Measurements from ENCODE around the gene HTRA1.

Gene HTRA1

DNA sequence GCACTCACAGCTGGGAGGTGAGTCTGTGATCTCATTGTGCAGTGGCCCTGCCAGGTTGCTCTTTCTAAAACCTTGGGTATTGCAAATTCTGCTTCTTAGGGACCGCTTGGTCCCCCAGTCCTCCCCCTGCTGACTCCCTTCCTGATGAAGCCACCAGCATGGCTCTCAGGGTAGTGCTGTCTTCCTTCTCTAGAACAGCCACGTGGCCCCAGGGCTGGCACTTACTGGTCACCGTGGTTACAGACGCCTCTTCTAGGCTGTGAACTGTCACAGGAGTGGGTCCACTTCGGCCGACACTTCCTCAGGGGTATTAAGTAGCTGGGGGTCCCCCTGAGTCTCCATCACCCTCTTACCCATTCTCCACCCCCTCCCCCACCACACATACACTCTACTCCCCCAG, 2.7 kb upstream of the HTRA1 start:
- Histone ChIP-seq H3K4me1 (ENCODE audit: control insufficient read depth in 1 of 2, insufficient read depth in 2 of 2, low read length in 2 of 2) (peaks cover 9 to 18% of the 10 kb centered on the region in 2 experiments), H2AK5ac (ENCODE audit: low read length) (no peak overlapping the region), H3K79me1 (ENCODE audit: low read length) (peaks cover 10% of the 10 kb centered on the region), H2BK120ac (ENCODE audit: insufficient read depth, low read length, poor library complexity) (no peak overlapping the region), H3K4me3 (ENCODE audit: low read depth, low read length) (no peak overlapping the region), H3K14ac (ENCODE audit: low read length) (no peak overlapping the region), H3K23ac (ENCODE audit: low read length) (no peak overlapping the region), H3K36me3 (ENCODE audit: control insufficient read depth in 1 of 2, insufficient read depth in 2 of 2, low read length in 2 of 2) (peaks cover 0 to 3% of the 10 kb centered on the region in 2 experiments), H3K27ac (ENCODE audit: low read depth, low read length) (no peak overlapping the region), H4K12ac (ENCODE audit: low read depth, low read length) (no peak overlapping the region), H3K4ac (ENCODE audit: low read depth, low read length) (no peak overlapping the region), H4K91ac (ENCODE audit: low read depth, low read length) (no peak overlapping the region), H2BK12ac (ENCODE audit: low read length) (no peak overlapping the region), H3K79me2 (ENCODE audit: control insufficient read depth, insufficient read depth, low read length, poor library complexity) (peaks cover 4% of the 10 kb centered on the region), H4K8ac (ENCODE audit: low read depth, low read length) (no peak overlapping the region), H3K9ac (ENCODE audit: low read length) (no peak overlapping the region), H3K9me3 (ENCODE audit: insufficient read depth, low read depth, low read length) (peaks cover 7% of the 10 kb centered on the region), H2BK5ac (ENCODE audit: low read depth, low read length, poor library complexity) (no peak overlapping the region), H3K4me2 (ENCODE audit: low read length) (no peak overlapping the region), H3K27me3 (ENCODE audit: insufficient read depth, low read length) (peaks cover 34% of the 10 kb centered on the region), H3K18ac (ENCODE audit: low read length) (no peak overlapping the region), H2AFZ (ENCODE audit: insufficient read depth, low read length, poor library complexity) (no peak overlapping the region)
- no peak for DNase-seq
- no CpG with 5 or more reads among the region's 6 CpGs for WGBS (ENCODE audit: extremely low coverage, insufficient coverage, insufficient read length)

DNA sequence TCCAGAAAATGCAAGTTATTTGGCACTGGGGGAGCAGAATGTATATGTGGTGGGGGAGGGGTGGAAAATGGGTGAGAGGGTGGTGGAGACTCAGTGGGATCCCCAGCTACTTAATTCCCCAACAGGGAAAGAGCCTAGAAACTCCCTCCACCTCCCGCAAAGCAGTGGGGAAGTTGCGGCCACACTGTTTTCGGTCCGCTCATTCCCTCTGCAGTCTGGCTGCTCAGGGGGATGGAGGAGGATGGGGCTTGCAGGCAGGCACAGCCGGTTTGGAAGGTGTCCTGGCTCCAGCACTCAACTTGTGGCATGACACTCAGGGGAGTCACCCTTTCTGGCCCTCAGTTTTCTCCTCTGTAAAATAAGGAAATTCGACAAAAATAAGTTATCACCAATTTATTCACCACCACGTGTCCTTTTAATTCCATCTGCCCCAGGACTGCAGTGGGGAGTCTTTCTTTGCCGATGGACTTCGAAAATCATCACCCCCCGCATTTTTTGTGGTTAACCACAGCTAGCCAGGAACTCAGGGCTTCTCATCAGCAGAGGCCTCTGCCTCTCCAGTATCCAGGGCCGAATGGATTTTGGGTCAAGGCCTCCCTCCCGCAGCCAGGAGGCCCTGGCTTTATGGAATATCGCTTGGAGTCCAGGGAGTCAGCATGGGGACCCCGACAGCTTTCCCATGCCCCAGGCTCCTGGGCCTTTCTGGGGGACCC, 1.6 kb upstream of the HTRA1 start:
- Histone ChIP-seq H2BK5ac (ENCODE audit: low read depth, low read length, poor library complexity) (no peak overlapping the region), H2AK5ac (ENCODE audit: low read length) (no peak overlapping the region), H3K14ac (ENCODE audit: low read length) (peak overlapping the region; percentile 26), H2BK120ac (ENCODE audit: insufficient read depth, low read length, poor library complexity) (no peak overlapping the region), H2AFZ (ENCODE audit: insufficient read depth, low read length, poor library complexity) (no peak overlapping the region), H3K27me3 (ENCODE audit: insufficient read depth, low read length) (peaks cover 37% of the 10 kb centered on the region), H3K79me1 (ENCODE audit: low read length) (peaks cover 10% of the 10 kb centered on the region), H3K4me1 (ENCODE audit: control insufficient read depth in 1 of 2, insufficient read depth in 2 of 2, low read length in 2 of 2) (peaks cover 14 to 24% of the 10 kb centered on the region in 2 experiments), H3K18ac (ENCODE audit: low read length) (no peak overlapping the region), H2BK12ac (ENCODE audit: low read length) (no peak overlapping the region), H3K27ac (ENCODE audit: low read depth, low read length) (no peak overlapping the region), H3K9me3 (ENCODE audit: insufficient read depth, low read depth, low read length) (peaks cover 10% of the 10 kb centered on the region), H3K4ac (ENCODE audit: low read depth, low read length) (no peak overlapping the region), H3K79me2 (ENCODE audit: control insufficient read depth, insufficient read depth, low read length, poor library complexity) (peaks cover 4% of the 10 kb centered on the region), H3K4me2 (ENCODE audit: low read length) (no peak overlapping the region), H3K23ac (ENCODE audit: low read length) (no peak overlapping the region), H3K9ac (ENCODE audit: low read length) (no peak overlapping the region), H4K8ac (ENCODE audit: low read depth, low read length) (no peak overlapping the region), H4K91ac (ENCODE audit: low read depth, low read length) (no peak overlapping the region), H3K4me3 (ENCODE audit: low read depth, low read length) (no peak overlapping the region), H3K36me3 (ENCODE audit: control insufficient read depth in 1 of 2, insufficient read depth in 2 of 2, low read length in 2 of 2) (peaks cover 0 to 4% of the 10 kb centered on the region in 2 experiments), H4K12ac (ENCODE audit: low read depth, low read length) (no peak overlapping the region)
- no peak for DNase-seq
- no CpG with 5 or more reads among the region's 14 CpGs for WGBS (ENCODE audit: extremely low coverage, insufficient coverage, insufficient read length)

DNA sequence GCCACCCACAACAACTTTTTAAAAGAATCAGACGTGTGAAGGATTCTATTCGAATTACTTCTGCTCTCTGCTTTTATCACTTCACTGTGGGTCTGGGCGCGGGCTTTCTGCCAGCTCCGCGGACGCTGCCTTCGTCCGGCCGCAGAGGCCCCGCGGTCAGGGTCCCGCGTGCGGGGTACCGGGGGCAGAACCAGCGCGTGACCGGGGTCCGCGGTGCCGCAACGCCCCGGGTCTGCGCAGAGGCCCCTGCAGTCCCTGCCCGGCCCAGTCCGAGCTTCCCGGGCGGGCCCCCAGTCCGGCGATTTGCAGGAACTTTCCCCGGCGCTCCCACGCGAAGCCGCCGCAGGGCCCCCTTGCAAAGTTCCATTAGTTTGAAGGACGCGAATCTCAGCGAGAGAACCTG, 461 bp upstream of the HTRA1 start:
- H2BK5ac ChIP-seq (ENCODE audit: low read depth, low read length, poor library complexity) = peak overlapping the region; percentile 19

DNA sequence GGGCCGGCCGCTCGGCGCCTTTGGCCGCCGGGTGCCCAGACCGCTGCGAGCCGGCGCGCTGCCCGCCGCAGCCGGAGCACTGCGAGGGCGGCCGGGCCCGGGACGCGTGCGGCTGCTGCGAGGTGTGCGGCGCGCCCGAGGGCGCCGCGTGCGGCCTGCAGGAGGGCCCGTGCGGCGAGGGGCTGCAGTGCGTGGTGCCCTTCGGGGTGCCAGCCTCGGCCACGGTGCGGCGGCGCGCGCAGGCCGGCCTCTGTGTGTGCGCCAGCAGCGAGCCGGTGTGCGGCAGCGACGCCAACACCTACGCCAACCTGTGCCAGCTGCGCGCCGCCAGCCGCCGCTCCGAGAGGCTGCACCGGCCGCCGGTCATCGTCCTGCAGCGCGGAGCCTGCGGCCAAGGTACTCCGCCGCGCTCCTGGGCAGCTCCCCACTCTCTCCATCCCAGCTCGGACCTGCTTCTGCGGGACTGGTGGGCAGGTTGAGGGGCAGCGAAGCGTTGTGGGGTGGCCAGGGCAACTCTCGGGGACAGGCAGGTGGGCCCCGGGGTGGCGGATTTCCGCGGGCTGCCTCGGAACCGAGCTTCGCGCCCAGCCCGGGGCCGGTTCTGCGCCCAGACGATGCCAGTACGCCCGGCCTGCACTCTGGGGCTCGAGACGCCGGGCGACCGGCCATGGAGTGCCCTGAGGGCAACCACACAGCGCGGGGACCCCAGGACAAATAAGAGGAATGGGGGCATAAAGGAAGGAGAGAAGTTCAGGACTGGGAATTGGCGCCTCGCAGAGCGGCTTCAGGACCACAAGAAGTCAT, 578 bp downstream of the HTRA1 start:
- H2AK5ac ChIP-seq (ENCODE audit: low read length) = no peak overlapping the region
- no peak overlapping the region for H3K4ac ChIP-seq (ENCODE audit: low read depth, low read length)
- no CpG with 5 or more reads among the region's 95 CpGs for WGBS (ENCODE audit: extremely low coverage, insufficient coverage, insufficient read length)
- H4K12ac ChIP-seq (ENCODE audit: low read depth, low read length) = no peak overlapping the region
- no peak overlapping the region for H3K27ac ChIP-seq (ENCODE audit: low read depth, low read length)
- peak overlapping the region; percentile 66 for H3K9ac ChIP-seq (ENCODE audit: low read length)
- peak overlapping the region; percentile 20 for H4K8ac ChIP-seq (ENCODE audit: low read depth, low read length)
- peaks cover 14 to 24% of the 10 kb centered on the region in 2 experiments for H3K4me1 ChIP-seq (ENCODE audit: control insufficient read depth in 1 of 2, insufficient read depth in 2 of 2, low read length in 2 of 2)
- H3K79me2 ChIP-seq (ENCODE audit: control insufficient read depth, insufficient read depth, low read length, poor library complexity) = peaks cover 4% of the 10 kb centered on the region
- peak overlapping the region; percentile 4 for H3K14ac ChIP-seq (ENCODE audit: low read length)
- peak overlapping the region; percentile 73 for H3K4me3 ChIP-seq (ENCODE audit: low read depth, low read length)
- H3K18ac ChIP-seq (ENCODE audit: low read length) = peak overlapping the region; percentile 23
- peak overlapping the region; percentile 67 for H3K4me2 ChIP-seq (ENCODE audit: low read length)
- H3K9me3 ChIP-seq (ENCODE audit: insufficient read depth, low read depth, low read length) = peaks cover 10% of the 10 kb centered on the region
- H3K79me1 ChIP-seq (ENCODE audit: low read length) = peaks cover 10% of the 10 kb centered on the region
- H2AFZ ChIP-seq (ENCODE audit: insufficient read depth, low read length, poor library complexity) = peak overlapping the region; percentile 6
- H2BK5ac ChIP-seq (ENCODE audit: low read depth, low read length, poor library complexity) = no peak overlapping the region
- peaks cover 37% of the 10 kb centered on the region for H3K27me3 ChIP-seq (ENCODE audit: insufficient read depth, low read length)
- no peak overlapping the region for H3K23ac ChIP-seq (ENCODE audit: low read length)
- peak overlapping the region; percentile 2 for H2BK120ac ChIP-seq (ENCODE audit: insufficient read depth, low read length, poor library complexity)
- peak overlapping the region; percentile 77 for H4K91ac ChIP-seq (ENCODE audit: low read depth, low read length)
- peaks cover 0 to 6% of the 10 kb centered on the region in 2 experiments for H3K36me3 ChIP-seq (ENCODE audit: control insufficient read depth in 1 of 2, insufficient read depth in 2 of 2, low read length in 2 of 2)
- DNase-seq = no peak
- peak overlapping the region; percentile 5 for H2BK12ac ChIP-seq (ENCODE audit: low read length)

More for the DNA sequence above, 461 bp upstream of the HTRA1 start:
- Histone ChIP-seq H4K12ac (ENCODE audit: low read depth, low read length) (peak overlapping the region; percentile 44), H2BK120ac (ENCODE audit: insufficient read depth, low read length, poor library complexity) (peak overlapping the region; percentile 52), H3K14ac (ENCODE audit: low read length) (peak overlapping the region; percentile 80), H3K36me3 (ENCODE audit: control insufficient read depth in 1 of 2, insufficient read depth in 2 of 2, low read length in 2 of 2) (peaks cover 0 to 6% of the 10 kb centered on the region in 2 experiments), H3K4me3 (ENCODE audit: low read depth, low read length) (peak overlapping the region; percentile 73), H3K4ac (ENCODE audit: low read depth, low read length) (peak overlapping the region; percentile 28), H3K27me3 (ENCODE audit: insufficient read depth, low read length) (peaks cover 37% of the 10 kb centered on the region), H3K79me2 (ENCODE audit: control insufficient read depth, insufficient read depth, low read length, poor library complexity) (peaks cover 4% of the 10 kb centered on the region), H4K8ac (ENCODE audit: low read depth, low read length) (peak overlapping the region; percentile 78), H3K4me1 (ENCODE audit: control insufficient read depth in 1 of 2, insufficient read depth in 2 of 2, low read length in 2 of 2) (peaks cover 14 to 24% of the 10 kb centered on the region in 2 experiments), H3K4me2 (ENCODE audit: low read length) (peak overlapping the region; percentile 67), H3K18ac (ENCODE audit: low read length) (peak overlapping the region; percentile 17), H3K9me3 (ENCODE audit: insufficient read depth, low read depth, low read length) (peaks cover 10% of the 10 kb centered on the region), H2AK5ac (ENCODE audit: low read length) (no peak overlapping the region), H3K27ac (ENCODE audit: low read depth, low read length) (no peak overlapping the region), H2BK12ac (ENCODE audit: low read length) (peak overlapping the region; percentile 10), H2AFZ (ENCODE audit: insufficient read depth, low read length, poor library complexity) (peak overlapping the region; percentile 50), H3K79me1 (ENCODE audit: low read length) (peaks cover 10% of the 10 kb centered on the region), H3K9ac (ENCODE audit: low read length) (no peak overlapping the region), H3K23ac (ENCODE audit: low read length) (no peak overlapping the region), H4K91ac (ENCODE audit: low read depth, low read length) (peak overlapping the region; percentile 84)
- WGBS (ENCODE audit: extremely low coverage, insufficient coverage, insufficient read length) = no CpG with 5 or more reads among the region's 40 CpGs
- no peak for DNase-seq

Data from trophoblast cell (in vitro differentiated cells and primary cell).